ENCODE measurements around the gene GPHB5. TPM values are rescaled to one million over a fixed set of nuclear protein-coding genes. Genes with fewer than 3 reads are reported as not detected.

The GPHB5 gene
- total and polyA plus RNA-seq, 2 donors (not counting 1 experiment from before 2014, with no cell fraction given) = not detected

DNA sequence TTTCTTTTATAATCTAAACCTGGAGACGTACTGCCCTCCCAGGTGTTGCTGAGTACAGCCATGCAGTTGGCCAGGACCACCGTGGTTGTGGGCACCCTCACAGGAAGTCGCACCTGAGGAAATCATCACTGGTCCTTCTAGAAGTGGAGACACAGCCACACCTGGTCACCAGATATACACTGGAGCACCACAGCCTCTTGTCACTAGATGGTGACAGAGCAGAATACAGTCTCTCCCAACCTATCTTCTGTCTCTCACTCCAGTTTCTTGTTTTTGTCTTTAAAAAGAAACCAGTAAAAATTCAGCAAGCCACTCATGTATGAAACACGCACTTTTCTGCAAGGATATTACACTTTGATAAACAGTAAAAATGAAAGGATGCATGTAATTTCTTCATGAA is 43.1 kb upstream of the GPHB5 start:
- no peaks in the 10 kb centered on the region for H3K79me2 ChIP-seq (ENCODE audit: control insufficient read depth, insufficient read depth, low read length)
- no peak overlapping the region for H3K9ac ChIP-seq (ENCODE audit: insufficient read depth, low read length)
- H2AFZ ChIP-seq (ENCODE audit: low read length) = no peak overlapping the region
- H3K9me3 ChIP-seq (ENCODE audit: control insufficient read depth, insufficient read depth, low read depth, low read length) = no peaks in the 10 kb centered on the region
- H3K4me3 ChIP-seq (replicated peaks in 1 of 4; ENCODE audit: control extremely low read depth in 1 of 4, insufficient read depth in 1 of 4, low read depth in 3 of 4, low read length in 4 of 4) = no peak overlapping the region
- TF ChIP-seq, protein P1, sequence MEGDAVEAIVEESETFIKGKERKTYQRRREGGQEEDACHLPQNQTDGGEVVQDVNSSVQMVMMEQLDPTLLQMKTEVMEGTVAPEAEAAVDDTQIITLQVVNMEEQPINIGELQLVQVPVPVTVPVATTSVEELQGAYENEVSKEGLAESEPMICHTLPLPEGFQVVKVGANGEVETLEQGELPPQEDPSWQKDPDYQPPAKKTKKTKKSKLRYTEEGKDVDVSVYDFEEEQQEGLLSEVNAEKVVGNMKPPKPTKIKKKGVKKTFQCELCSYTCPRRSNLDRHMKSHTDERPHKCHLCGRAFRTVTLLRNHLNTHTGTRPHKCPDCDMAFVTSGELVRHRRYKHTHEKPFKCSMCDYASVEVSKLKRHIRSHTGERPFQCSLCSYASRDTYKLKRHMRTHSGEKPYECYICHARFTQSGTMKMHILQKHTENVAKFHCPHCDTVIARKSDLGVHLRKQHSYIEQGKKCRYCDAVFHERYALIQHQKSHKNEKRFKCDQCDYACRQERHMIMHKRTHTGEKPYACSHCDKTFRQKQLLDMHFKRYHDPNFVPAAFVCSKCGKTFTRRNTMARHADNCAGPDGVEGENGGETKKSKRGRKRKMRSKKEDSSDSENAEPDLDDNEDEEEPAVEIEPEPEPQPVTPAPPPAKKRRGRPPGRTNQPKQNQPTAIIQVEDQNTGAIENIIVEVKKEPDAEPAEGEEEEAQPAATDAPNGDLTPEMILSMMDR (conservative IDR thresholded peaks at IDR 0.05 in 1 of 2, IDR thresholded peaks at IDR 0.05 in 1 of 2; ENCODE audit: low read depth in 1 of 2, low read length in 2 of 2) = no peak
- no peak for TF ChIP-seq EZH2 (IDR thresholded peaks at IDR 0.05; ENCODE audit: low read length, missing control alignments)
- H3K4me2 ChIP-seq (ENCODE audit: extremely low read depth, insufficient read depth, low read length) = no peak overlapping the region
- no peaks in the 10 kb centered on the region for H4K20me1 ChIP-seq (ENCODE audit: control insufficient read depth, extremely low read depth, insufficient read depth, low read length)
- H3K36me3 ChIP-seq (ENCODE audit: control insufficient read depth, insufficient read depth, low read length) = no peaks in the 10 kb centered on the region
- no peak overlapping the region for H3K27ac ChIP-seq (ENCODE audit: insufficient read depth, low read length)
- no peaks in the 10 kb centered on the region for H3K27me3 ChIP-seq (ENCODE audit: control insufficient read depth, insufficient read depth, low read length)
- no peak for DNase-seq (ENCODE audit: low read depth in 2 of 2)
- no peaks in the 10 kb centered on the region for H3K4me1 ChIP-seq (ENCODE audit: control insufficient read depth, extremely low read depth, insufficient read depth, low read length)

GRCh38 chr14:63357841-63358240 is 39.1 kb upstream of the GPHB5 start:
- no peaks in the 10 kb centered on the region for H3K27me3 ChIP-seq (ENCODE audit: control insufficient read depth, insufficient read depth, low read length)
- TF ChIP-seq EZH2 (IDR thresholded peaks at IDR 0.05; ENCODE audit: low read length, missing control alignments) = no peak
- TF ChIP-seq, protein P1 (conservative IDR thresholded peaks at IDR 0.05 in 1 of 2, IDR thresholded peaks at IDR 0.05 in 1 of 2; ENCODE audit: low read depth in 1 of 2, low read length in 2 of 2) = no peak
- H3K4me2 ChIP-seq (ENCODE audit: extremely low read depth, insufficient read depth, low read length) = no peak overlapping the region
- H3K9me3 ChIP-seq (ENCODE audit: control insufficient read depth, insufficient read depth, low read depth, low read length) = no peaks in the 10 kb centered on the region
- H4K20me1 ChIP-seq (ENCODE audit: control insufficient read depth, extremely low read depth, insufficient read depth, low read length) = no peaks in the 10 kb centered on the region
- H3K9ac ChIP-seq (ENCODE audit: insufficient read depth, low read length) = no peak overlapping the region
- H3K4me3 ChIP-seq (replicated peaks in 1 of 4; ENCODE audit: control extremely low read depth in 1 of 4, insufficient read depth in 1 of 4, low read depth in 3 of 4, low read length in 4 of 4) = no peak overlapping the region
- DNase-seq (ENCODE audit: low read depth in 2 of 2) = no peak
- H2AFZ ChIP-seq (ENCODE audit: low read length) = no peak overlapping the region
- H3K27ac ChIP-seq (ENCODE audit: insufficient read depth, low read length) = no peak overlapping the region
- no peaks in the 10 kb centered on the region for H3K4me1 ChIP-seq (ENCODE audit: control insufficient read depth, extremely low read depth, insufficient read depth, low read length)
- H3K79me2 ChIP-seq (ENCODE audit: control insufficient read depth, insufficient read depth, low read length) = no peaks in the 10 kb centered on the region
- no peaks in the 10 kb centered on the region for H3K36me3 ChIP-seq (ENCODE audit: control insufficient read depth, insufficient read depth, low read length)

DNA sequence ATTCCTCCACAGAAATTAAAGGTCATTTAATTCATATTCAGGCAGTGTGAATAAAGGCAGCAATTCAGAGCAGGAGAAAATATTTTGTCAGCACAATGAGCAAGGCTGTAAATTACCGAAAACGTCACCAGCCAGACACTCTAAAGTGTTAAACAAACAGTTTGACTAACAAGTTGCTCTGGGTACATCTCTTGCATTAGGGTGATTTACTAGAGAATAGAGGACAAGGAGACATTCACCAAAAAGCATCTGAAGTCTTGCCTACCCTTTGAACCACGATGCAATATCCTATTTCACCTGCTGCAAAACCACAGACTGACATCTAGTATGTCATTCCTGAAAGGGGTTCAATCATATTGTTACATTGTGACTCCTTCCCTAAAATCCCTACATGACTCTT is 27.1 kb upstream of the GPHB5 start:
- Histone ChIP-seq H4K20me1 (ENCODE audit: control insufficient read depth, extremely low read depth, insufficient read depth, low read length) (no peaks in the 10 kb centered on the region), H3K9ac (ENCODE audit: insufficient read depth, low read length) (no peak overlapping the region), H3K27ac (ENCODE audit: insufficient read depth, low read length) (no peak overlapping the region), H3K4me3 (replicated peaks in 1 of 4; ENCODE audit: control extremely low read depth in 1 of 4, insufficient read depth in 1 of 4, low read depth in 3 of 4, low read length in 4 of 4) (no peak overlapping the region), H3K36me3 (ENCODE audit: control insufficient read depth, insufficient read depth, low read length) (no peaks in the 10 kb centered on the region), H3K9me3 (ENCODE audit: control insufficient read depth, insufficient read depth, low read depth, low read length) (no peaks in the 10 kb centered on the region), H3K4me2 (ENCODE audit: extremely low read depth, insufficient read depth, low read length) (no peak overlapping the region), H3K79me2 (ENCODE audit: control insufficient read depth, insufficient read depth, low read length) (no peaks in the 10 kb centered on the region), H2AFZ (ENCODE audit: low read length) (no peak overlapping the region), H3K4me1 (ENCODE audit: control insufficient read depth, extremely low read depth, insufficient read depth, low read length) (no peaks in the 10 kb centered on the region), H3K27me3 (ENCODE audit: control insufficient read depth, insufficient read depth, low read length) (no peaks in the 10 kb centered on the region)
- TF ChIP-seq, protein P1 (conservative IDR thresholded peaks at IDR 0.05 in 1 of 2, IDR thresholded peaks at IDR 0.05 in 1 of 2; ENCODE audit: low read depth in 1 of 2, low read length in 2 of 2) = no peak
- TF ChIP-seq EZH2 (IDR thresholded peaks at IDR 0.05; ENCODE audit: low read length, missing control alignments) = no peak
- no peak for DNase-seq (ENCODE audit: low read depth in 2 of 2)

Measured in fibroblast of lung (primary cell).